HCT116 (cell line): ENCODE measurements around the gene MTIF3. TPM values are rescaled to one million over a fixed set of nuclear protein-coding genes. Genes with fewer than 3 reads are reported as not detected.

ENCODE experiments used
- ATAC-seq: fragments of 200-7000 bp; cut with Tn5 transposase; 2 replicates; pipeline ENCODE4 v1.9.1; 2020; ENCODE audit warnings: mild to moderate bottlenecking, moderate library complexity
- BruUV-seq: library from RNA; stranded (reverse); fragments of 400-500 nt; replicated peaks from 2 replicates; lab custom pipeline; 2021; lab: Mats Ljungman, UMichigan
- CTCF ChIA-PET: fragments of 300-600 bp; sonication (Branson Sonifier 250); formaldehyde crosslinking; loops from one replicate; lab custom pipeline; 2021; ENCODE audit warnings: antibody characterized with exemption; lab: Charles Lee
- POLR2A ChIA-PET: fragments of 300-600, 350-600 bp; sonication (Branson Sonifier 250); formaldehyde crosslinking; loops from one replicate; lab custom pipeline; 2021; ENCODE audit warnings: antibody characterized with exemption; lab: Charles Lee
- RAD21 ChIA-PET, 2 experiments: fragments of 300-600 bp; sonication (Branson Sonifier 250); formaldehyde crosslinking; loops; one replicate each; lab custom pipeline; 2023; ENCODE audit warnings: low total read pairs in 2 of 2; ENCODE audit not compliant: uncharacterized antibody in 2 of 2, unreplicated experiment in 2 of 2, low non-redundant PET in 1 of 2; lab: Charles Lee
- DNase-seq: peaks from one replicate; pipeline ENCODE4 v3.0.0-alpha.2; 2010; ENCODE audit warnings: low read depth, low spot score
- H2AFZ ChIP-seq: fragments of 200-600 bp; shearing (Covaris generic), sonication (generic); 2 replicates; pipeline ENCODE4 v1.6.1; 2017; ENCODE audit warnings: low read depth, mixed run types, mixed read lengths, antibody characterized with exemption, low read length; ENCODE audit not compliant: poor library complexity, severe bottlenecking
- H3K27ac ChIP-seq: 2 replicates; pipeline ENCODE4 v1.5.1; 2012; ENCODE audit warnings: low read depth, low read length
- H3K27me3 ChIP-seq: fragments of 200-600 bp; sonication (generic); 2 replicates; pipeline ENCODE4 v1.6.1; 2016; ENCODE audit warnings: mixed run types, low read length, mixed read lengths; ENCODE audit not compliant: insufficient read depth
- H3K36me3 ChIP-seq, 2 experiments: fragments of 200-500 bp in 1 of 2; fragments of 200-600 bp in 1 of 2; sonication (Bioruptor generic) in 1 of 2; sonication (generic) in 1 of 2; 2 replicates each; pipeline versions ENCODE4 v1.5.1 to v1.6.1; 2014 to 2016; ENCODE audit warnings: low read length in 2 of 2, inconsistent platforms in 1 of 2, mixed read lengths in 1 of 2, mixed run types in 1 of 2; ENCODE audit not compliant: insufficient read depth in 2 of 2, control insufficient read depth in 1 of 2
- H3K4me1 ChIP-seq, 2 experiments: fragments of 200-600 bp in 1 of 2; sonication (generic) in 1 of 2; 2 replicates each; pipeline versions ENCODE4 v1.5.1 to v1.6.1; 2012 to 2017; ENCODE audit warnings: low read length in 2 of 2, inconsistent platforms in 1 of 2, mild to moderate bottlenecking in 1 of 2, mixed read lengths in 1 of 2, mixed run types in 1 of 2, moderate library complexity in 1 of 2; ENCODE audit not compliant: insufficient read depth in 2 of 2, control insufficient read depth in 1 of 2
- H3K4me2 ChIP-seq: fragments of 200-600 bp; sonication (generic); 2 replicates; pipeline ENCODE4 v1.6.1; 2017; ENCODE audit warnings: mixed run types, low read length, mixed read lengths
- H3K4me3 ChIP-seq, 2 experiments: fragments of 200-600 bp in 1 of 2; sonication (generic) in 1 of 2; replicated peaks in 1 of 2; 2 replicates each; pipeline ENCODE4 v1.5.1; 2011 to 2016; ENCODE audit warnings: low read length in 2 of 2, control low read depth in 1 of 2, low read depth in 1 of 2, mild to moderate bottlenecking in 1 of 2, mixed read lengths in 1 of 2, mixed run types in 1 of 2
- H3K79me2 ChIP-seq: fragments of 200-600 bp; sonication (generic); 2 replicates; pipeline ENCODE4 v1.6.1; 2017; ENCODE audit warnings: mild to moderate bottlenecking, mixed run types, low read length, moderate library complexity, mixed read lengths; ENCODE audit not compliant: insufficient read depth
- H3K9ac ChIP-seq: fragments of 200-600 bp; sonication (generic); 2 replicates; pipeline ENCODE4 v1.6.1; 2016; ENCODE audit warnings: low read length, mixed read lengths
- H3K9me2 ChIP-seq: fragments of 200-600 bp; sonication (generic), shearing (Covaris generic); 2 replicates; pipeline ENCODE4 v1.6.1; 2017; ENCODE audit warnings: mixed run types, mild to moderate bottlenecking, moderate library complexity; ENCODE audit not compliant: insufficient read depth
- H3K9me3 ChIP-seq, 2 experiments: fragments of 200-500 bp in 1 of 2; fragments of 200-600 bp in 1 of 2; sonication (Bioruptor generic) in 1 of 2; sonication (generic) in 1 of 2; 2 replicates each; pipeline ENCODE4 v1.6.1; 2014 to 2017; ENCODE audit warnings: low read length in 2 of 2, mixed read lengths in 2 of 2, inconsistent platforms in 1 of 2, low read depth in 1 of 2, mild to moderate bottlenecking in 1 of 2, mixed run types in 1 of 2, moderate library complexity in 1 of 2; ENCODE audit not compliant: control insufficient read depth in 1 of 2, insufficient read depth in 1 of 2
- H4K20me1 ChIP-seq: fragments of 200-600 bp; sonication (generic), shearing (Covaris generic); 2 replicates; pipeline ENCODE4 v1.6.1; 2017; ENCODE audit warnings: mixed run types, mild to moderate bottlenecking, moderate library complexity; ENCODE audit not compliant: insufficient read depth
- FOSL1 ChIP-seq: IDR thresholded peaks from 2 replicates; pipeline ENCODE4 v1.6.1; 2012; ENCODE audit warnings: low read depth
- POLR2A ChIP-seq: IDR thresholded peaks from 2 replicates; pipeline ENCODE4 v1.7.0; 2011; ENCODE audit warnings: borderline replicate concordance; ENCODE audit not compliant: insufficient read depth, insufficient read length; ENCODE audit errors: extremely low read depth
- RAD21 ChIP-seq: IDR thresholded peaks from 2 replicates; pipeline ENCODE4 v1.6.1; 2012; ENCODE audit warnings: low read depth, mild to moderate bottlenecking
- REST ChIP-seq: IDR thresholded peaks from 2 replicates; pipeline ENCODE4 v1.6.1; 2012; ENCODE audit warnings: low read depth
- TCF7L2 ChIP-seq: IDR thresholded peaks from 2 replicates; pipeline ENCODE4 v1.7.0; 2011; ENCODE audit warnings: borderline replicate concordance, inconsistent platforms; ENCODE audit not compliant: insufficient read depth, insufficient read length; ENCODE audit errors: extremely low read depth
- ZNF274 ChIP-seq: fragments of 200-500 bp; sonication (Bioruptor generic); IDR thresholded peaks from 2 replicates; pipeline ENCODE4 v1.6.1; 2014; ENCODE audit warnings: mild to moderate bottlenecking, low read depth, low read length, inconsistent platforms
- intact Hi-C: fragments of 100-400 bp; cut with micrococcal nuclease; formaldehyde crosslinking; loops from 2 replicates; pipeline ENCODE4 v1.10.0; 2022
- total RNA-seq: library from RNA; stranded (reverse); gene quantifications from one replicate; pipeline ENCODE4 v1.2.1, GENCODE V29; 2021; ENCODE audit not compliant: unreplicated experiment

The MTIF3 gene
- total RNA-seq, 1 experiment from 2014 or later: 27.8 TPM

- no peak for TF ChIP-seq REST
Measured at GRCh38 chr13:27450921-27451471, 632 bp upstream of the MTIF3 start (continued).

- H3K27me3 ChIP-seq: no peaks in the 10 kb centered on the region
- H3K27ac ChIP-seq: peak overlapping the region; percentile 99
- peak overlapping the region; percentile 61 to 68 for H3K4me3 ChIP-seq
- H3K9me3 ChIP-seq: no peaks in the 10 kb centered on the region
- peaks cover 26% of the 10 kb centered on the region for H3K79me2 ChIP-seq
- H3K9me2 ChIP-seq: no peaks in the 10 kb centered on the region
- POLR2A ChIA-PET: interaction anchor here (2.8 kb wide), 1 partner anchor 23 kb away, joined by 21 read pairs; no protein-coding TSS in a partner anchor
- RAD21 ChIA-PET: no interaction called here
- H4K20me1 ChIP-seq: no peaks in the 10 kb centered on the region
- intact Hi-C loops: no loop called here
- peak overlapping the region; percentile 87 for H3K4me2 ChIP-seq
- peaks cover 0 to 4% of the 10 kb centered on the region in 2 experiments; a peak in 1 of 4 replicates for H3K36me3 ChIP-seq
- BruUV-seq: TSS peak; percentile 77
- no peak for DNase-seq
- CTCF ChIA-PET: interaction anchor here (1.1 kb wide), 1 partner anchor 505 kb away, joined by 4 read pairs; no protein-coding TSS in a partner anchor
- H3K4me1 ChIP-seq: peaks cover 14 to 20% of the 10 kb centered on the region in 2 experiments
- no peak overlapping the region for H2AFZ ChIP-seq
- H3K9ac ChIP-seq: peak overlapping the region; percentile 76
- TF ChIP-seq RAD21: no peak
- TF ChIP-seq FOSL1: no peak
- no peak for TF ChIP-seq POLR2A
- TF ChIP-seq ZNF274: no peak
- no peak for TF ChIP-seq REST
- no peak for TF ChIP-seq TCF7L2
- TF ChIP-seq, all 23 proteins: peak for 0
- no peak for ATAC-seq
Measured at GRCh38 chr13:27449081-27449603, 1.2 kb downstream of the MTIF3 start.
